Duodenal mucosa (tissue), 2 donors: ENCODE results near the gene PCK1.
A peak's percentile ranks its signal among the peaks of the same experiment; 100 is the strongest.

Experiments
- H3K27ac ChIP-seq: one replicate; pipeline ENCODE4 v1.7.0; 2013; ENCODE audit warnings: low read depth, low read length
- H3K27me3 ChIP-seq, 2 donors: one replicate each; pipeline ENCODE4 v1.7.0; 2013; ENCODE audit warnings: low read length in 2 of 2, control low read depth in 1 of 2; ENCODE audit not compliant: insufficient read depth in 2 of 2, control insufficient read depth in 1 of 2
- H3K36me3 ChIP-seq, 2 donors: one replicate each; pipeline ENCODE4 v1.7.0; 2013; ENCODE audit warnings: low read length in 2 of 2, control low read depth in 1 of 2; ENCODE audit not compliant: insufficient read depth in 2 of 2, control insufficient read depth in 1 of 2
- H3K4me1 ChIP-seq, 2 donors: one replicate each; pipeline ENCODE4 v1.7.0; 2013; ENCODE audit warnings: low read length in 2 of 2, control low read depth in 1 of 2; ENCODE audit not compliant: insufficient read depth in 2 of 2, control insufficient read depth in 1 of 2
- H3K4me3 ChIP-seq, 2 donors: one replicate each; pipeline ENCODE4 v1.7.0; 2013; ENCODE audit warnings: low read length in 2 of 2, low read depth in 1 of 2
- H3K9ac ChIP-seq, 2 donors: one replicate each; pipeline ENCODE4 v1.7.0; 2013; ENCODE audit warnings: low read length in 2 of 2, low read depth in 1 of 2
- H3K9me3 ChIP-seq, 2 donors: one replicate each; pipeline ENCODE4 v1.7.0; 2013; ENCODE audit warnings: low read length in 2 of 2, control low read depth in 1 of 2; ENCODE audit not compliant: control insufficient read depth in 1 of 2

PCK1 gene

DNA sequence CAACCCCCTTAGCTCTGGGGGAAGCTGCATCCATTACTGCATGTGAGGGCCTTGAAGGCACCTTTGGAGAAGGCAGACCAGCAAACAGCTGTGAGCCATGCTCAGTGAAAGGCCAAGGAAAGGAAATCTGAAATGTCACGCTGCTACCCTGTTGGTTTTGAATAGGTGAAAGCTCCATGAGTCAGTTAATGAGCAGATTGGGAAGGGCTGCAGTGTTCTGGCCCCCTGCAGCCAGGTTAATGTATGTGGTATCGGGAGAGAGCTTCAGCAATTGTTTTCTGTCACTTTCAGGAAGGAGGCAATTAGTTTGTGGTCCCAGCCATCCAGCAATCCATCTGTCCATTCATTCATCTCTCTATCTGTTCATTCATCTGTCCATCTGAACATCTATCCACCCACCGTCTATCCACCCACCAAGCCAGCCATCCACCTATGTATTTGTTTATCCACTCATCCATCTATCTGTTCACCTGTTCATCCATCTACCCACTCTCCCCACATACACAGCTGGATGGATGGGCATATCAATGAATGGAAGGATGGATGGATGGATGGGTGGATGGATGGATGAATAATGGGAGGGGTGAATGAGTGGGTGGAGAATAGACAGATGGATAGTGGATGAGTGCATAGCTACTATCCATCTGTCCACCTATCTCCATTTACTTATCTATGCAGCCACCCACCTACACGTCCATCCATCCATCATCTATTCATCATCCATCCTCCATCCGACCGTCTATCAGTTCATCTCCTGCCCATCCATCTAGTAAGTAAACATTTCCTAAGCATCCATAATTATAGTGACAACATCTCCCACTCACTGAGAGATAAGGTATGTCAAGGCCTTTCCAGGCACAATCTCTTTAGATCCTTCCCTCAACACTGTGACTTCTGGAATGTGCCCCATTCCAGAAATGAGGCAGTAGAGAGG, 16.0 kb downstream of the PCK1 start:
- Histone ChIP-seq H3K4me1 (peaks cover 36 to 43% of the 10 kb centered on the region in 2 donors), H3K27ac (no peak overlapping the region), H3K9ac (no peak overlapping the region), H3K36me3 (no peaks in the 10 kb centered on the region), H3K9me3 (no peaks in the 10 kb centered on the region), H3K4me3 (no peak overlapping the region), H3K27me3 (no peaks in the 10 kb centered on the region)

- Histone ChIP-seq H3K4me1 (peaks cover 42 to 47% of the 10 kb centered on the region in 2 donors), H3K9me3 (no peaks in the 10 kb centered on the region), H3K4me3 (no peak overlapping the region), H3K27me3 (no peaks in the 10 kb centered on the region), H3K36me3 (no peaks in the 10 kb centered on the region), H3K27ac (no peak overlapping the region), H3K9ac (no peak overlapping the region)
These were observed 17.0 kb downstream of the PCK1 start for GRCh38 chr20:57577679-57578475.

DNA sequence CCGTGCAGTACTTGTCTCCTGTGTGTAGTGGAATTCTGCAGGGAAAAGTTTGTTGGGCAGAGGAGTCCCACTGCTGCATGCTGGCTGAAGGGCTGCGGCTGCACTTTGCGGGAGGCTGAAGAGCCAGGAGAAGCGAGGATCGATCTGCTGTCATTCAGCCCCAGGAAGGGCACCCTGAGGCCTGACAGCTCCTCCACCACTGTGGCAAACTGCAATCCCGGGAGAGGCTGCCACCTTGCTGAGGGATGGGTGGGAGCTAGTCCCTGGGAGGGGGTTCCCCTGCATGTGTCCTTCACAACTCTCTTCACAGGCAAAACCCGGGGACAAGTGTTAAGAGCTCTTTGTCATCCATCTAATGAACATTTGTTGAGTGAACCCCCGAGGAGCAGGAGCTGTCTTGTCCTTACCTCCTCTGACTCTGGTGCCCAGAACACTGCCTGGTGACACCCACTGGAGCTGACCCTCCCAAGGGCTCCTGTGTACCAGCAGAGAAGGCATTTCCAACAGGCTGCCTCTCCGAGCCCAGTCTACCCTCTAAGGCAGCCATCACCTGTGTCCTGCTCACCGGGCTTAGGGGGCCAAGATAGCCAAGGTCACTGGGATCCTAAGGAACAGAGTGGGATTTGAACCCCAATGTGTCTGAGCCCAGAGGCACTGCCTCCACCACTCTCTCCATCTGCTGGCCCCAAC, 17.7 kb downstream of the PCK1 start:
- Histone ChIP-seq H3K27me3 (peaks cover 0 to 2% of the 10 kb centered on the region in 2 donors), H3K36me3 (no peaks in the 10 kb centered on the region), H3K9me3 (no peaks in the 10 kb centered on the region), H3K9ac (no peak overlapping the region), H3K4me3 (no peak overlapping the region), H3K27ac (no peak overlapping the region), H3K4me1 (peaks cover 44 to 47% of the 10 kb centered on the region in 2 donors)

GRCh38 chr20:57579331-57579897, 18.5 kb downstream of the PCK1 start:
- Histone ChIP-seq H3K9me3 (no peaks in the 10 kb centered on the region), H3K4me3 (no peak overlapping the region), H3K4me1 (peaks cover 40 to 47% of the 10 kb centered on the region in 2 donors), H3K27me3 (peaks cover 0 to 2% of the 10 kb centered on the region in 2 donors), H3K36me3 (no peaks in the 10 kb centered on the region), H3K9ac (no peak overlapping the region), H3K27ac (no peak overlapping the region)

DNA sequence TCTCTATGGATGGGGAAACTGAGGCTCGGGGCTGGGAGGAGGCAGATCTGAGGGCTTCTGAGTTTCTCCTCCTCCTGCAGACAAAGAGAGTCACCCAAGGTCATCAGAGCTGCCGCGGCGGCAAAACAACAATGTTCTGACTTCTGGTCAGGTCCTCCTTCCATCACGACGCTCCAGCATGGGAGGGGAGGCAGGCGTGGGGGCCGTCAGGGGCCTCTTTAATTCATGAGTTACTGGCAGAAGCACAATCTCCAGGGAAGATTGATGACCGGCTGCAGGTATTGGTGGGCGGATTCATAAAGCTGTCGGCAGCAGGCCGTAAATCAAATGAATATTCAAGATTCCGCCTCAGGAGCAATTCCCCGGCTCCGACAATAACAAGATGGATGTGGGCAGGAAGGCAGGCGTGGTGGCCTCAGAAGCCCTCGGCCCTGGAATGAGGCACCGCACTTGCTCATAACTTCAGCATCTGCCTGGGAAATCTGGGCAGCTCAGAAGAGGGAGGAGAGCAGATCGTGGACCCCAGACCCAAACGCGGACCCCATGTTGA, 19.1 kb downstream of the PCK1 start:
- peaks cover 0 to 2% of the 10 kb centered on the region in 2 donors for H3K27me3 ChIP-seq
- no peak overlapping the region for H3K4me3 ChIP-seq
- no peaks in the 10 kb centered on the region for H3K9me3 ChIP-seq
- no peak overlapping the region for H3K27ac ChIP-seq
- no peaks in the 10 kb centered on the region for H3K36me3 ChIP-seq
- H3K4me1 ChIP-seq: peaks cover 40 to 48% of the 10 kb centered on the region in 2 donors
- no peak overlapping the region for H3K9ac ChIP-seq

- no peaks in the 10 kb centered on the region for H3K36me3 ChIP-seq
- no peak overlapping the region for H3K4me3 ChIP-seq
- H3K4me1 ChIP-seq: peaks cover 41 to 54% of the 10 kb centered on the region in 2 donors
- H3K9ac ChIP-seq: peak overlapping the region in 1 of 2 donors; percentile 49
- no peak overlapping the region for H3K27ac ChIP-seq
- peaks cover 0 to 2% of the 10 kb centered on the region in 2 donors for H3K27me3 ChIP-seq
- no peaks in the 10 kb centered on the region for H3K9me3 ChIP-seq
These were observed 19.7 kb downstream of the PCK1 start for GRCh38 chr20:57580478-57581201.

- Histone ChIP-seq H3K27me3 (peaks cover 0 to 2% of the 10 kb centered on the region in 2 donors), H3K4me1 (peaks cover 46 to 62% of the 10 kb centered on the region in 2 donors), H3K36me3 (no peaks in the 10 kb centered on the region), H3K9ac (peak overlapping the region; percentile 45 to 49), H3K27ac (peak overlapping the region; percentile 58), H3K9me3 (no peaks in the 10 kb centered on the region), H3K4me3 (no peak overlapping the region)
These were observed 20.5 kb downstream of the PCK1 start for GRCh38 chr20:57581202-57582028.

GRCh38 chr20:57582029-57582378, 21.1 kb downstream of the PCK1 start:
- no peaks in the 10 kb centered on the region for H3K9me3 ChIP-seq
- H3K27ac ChIP-seq: peak overlapping the region; percentile 58
- no peaks in the 10 kb centered on the region for H3K36me3 ChIP-seq
- H3K4me1 ChIP-seq: peaks cover 46 to 66% of the 10 kb centered on the region in 2 donors
- peaks cover 0 to 2% of the 10 kb centered on the region in 2 donors for H3K27me3 ChIP-seq
- peak overlapping the region in 1 of 2 donors; percentile 49 for H3K9ac ChIP-seq
- H3K4me3 ChIP-seq: no peak overlapping the region
